Stomach (tissue), 4 donors: ENCODE measurements around the gene ATP11A.

ENCODE experiments used
- CTCF ChIP-seq, 7 experiments: fragments of 450-650 bp in 4 of 7; fragments of 200-600 bp in 3 of 7; sonication (generic) in 3 of 7; IDR thresholded peaks; one replicate each; pipeline ENCODE4 v1.5.1; 2016 to 2019; ENCODE audit warnings: antibody characterized with exemption in 7 of 7, control low read depth in 2 of 7, mild to moderate bottlenecking in 1 of 7
- POLR2A ChIP-seq, 4 donors: fragments of 450-650 bp; IDR thresholded peaks; one replicate each; pipeline ENCODE4 v1.6.1; 2016; ENCODE audit warnings: antibody characterized with exemption in 4 of 4, control low read depth in 2 of 4, mild to moderate bottlenecking in 1 of 4, moderate library complexity in 1 of 4

DNA sequence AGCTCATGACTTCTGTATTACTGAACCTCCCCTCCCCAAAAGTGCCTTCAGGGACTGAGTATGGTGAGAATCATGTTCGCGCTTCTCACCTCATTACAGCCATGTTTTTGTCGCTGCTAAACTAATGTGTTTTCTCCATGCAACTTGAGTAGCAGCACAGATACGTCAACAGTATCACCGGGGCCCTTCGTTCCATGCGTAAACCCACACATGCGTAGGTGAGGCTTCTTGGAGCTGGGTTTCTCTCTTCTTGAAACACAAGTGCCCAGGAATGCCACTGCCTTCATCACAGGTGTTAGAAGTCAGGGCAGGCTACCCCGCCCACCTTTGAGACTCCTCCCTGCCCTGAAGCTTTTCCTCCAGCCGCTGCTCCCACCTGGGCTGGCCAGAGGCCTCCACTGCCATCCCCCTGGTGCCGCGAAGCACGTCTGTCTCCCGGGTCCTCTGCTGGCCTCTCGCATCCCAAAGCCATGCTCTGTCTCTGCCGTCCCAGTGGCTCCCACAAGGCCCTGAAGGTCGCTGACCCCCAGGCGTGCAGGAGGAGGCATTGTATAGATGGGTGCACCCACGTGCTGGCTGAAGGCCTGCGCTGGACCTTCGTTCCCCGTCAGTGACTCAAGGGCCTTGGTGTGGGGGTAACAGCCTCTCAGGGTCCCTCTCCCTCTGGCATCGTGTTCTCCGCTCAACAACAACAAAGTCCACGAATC is 143.9 kb downstream of the ATP11A start:
- TF ChIP-seq CTCF (IDR thresholded peaks at IDR 0.05), result no peak
- TF ChIP-seq POLR2A (IDR thresholded peaks at IDR 0.05), result no peak
